GM18502 (cell line): ENCODE data around the gene OR2T27.
"Not testable (repeated sequence)": the region's sequence is repeated elsewhere in the genome, so short reads cannot be mapped to it uniquely, and the experiment has no call there.

Source experiments
- ATAC-seq: cut with Tn5 transposase; IDR thresholded peaks from one replicate; pipeline ENCODE4 v1.9.1; 2021; ENCODE audit warnings: mild to moderate bottlenecking; ENCODE audit not compliant: unreplicated experiment, poor library complexity

The OR2T27 gene

DNA sequence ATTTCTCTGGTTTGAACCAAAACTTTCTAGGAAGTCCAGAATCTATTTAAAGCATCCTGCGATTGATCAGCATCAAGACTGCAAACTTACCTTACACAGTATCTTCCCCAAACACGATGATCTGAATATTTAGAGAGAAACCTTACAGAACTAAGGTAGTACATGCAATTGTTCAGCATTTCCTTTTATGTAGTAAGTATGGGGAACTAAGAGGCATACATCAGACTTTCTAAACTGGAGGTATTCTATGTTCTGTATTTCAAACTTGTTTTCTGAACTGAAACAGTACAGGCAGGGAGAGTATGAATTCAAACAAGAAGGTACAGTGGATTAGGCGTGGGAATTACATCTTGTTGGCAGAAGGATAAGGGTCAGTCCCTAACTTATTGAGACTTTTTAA, at the start of gene OR2T27:
TSS of gene OR2T27 (minus strand) at position 175 of the 400 bp plus-strand sequence. CDS start 4,644 bp downstream, outside the sequence.
- peak; percentile 56 for ATAC-seq

GRCh38 chr1:248704606-248705005, 49.3 kb upstream of the OR2T27 start:
- no peak for ATAC-seq

DNA sequence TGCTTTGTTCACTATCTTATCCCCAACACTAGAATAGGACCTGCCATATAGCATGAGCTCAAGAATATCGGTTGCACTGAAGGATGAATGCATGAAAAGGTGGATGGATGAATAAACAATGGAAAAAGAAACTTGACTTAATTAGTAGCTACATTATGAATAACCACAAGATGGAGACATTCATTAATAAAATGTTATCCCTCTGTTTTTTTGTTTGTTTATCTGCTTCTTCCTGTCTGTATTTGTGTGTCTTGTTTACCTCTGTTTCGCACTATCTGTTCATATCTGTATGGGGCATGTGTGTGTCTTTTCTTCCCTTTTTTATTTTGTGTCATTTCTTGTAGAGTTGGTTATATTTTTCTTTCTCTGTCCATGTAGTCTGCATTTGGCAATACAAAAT, 48.3 kb upstream of the OR2T27 start:
- ATAC-seq, result no peak

- no peak for ATAC-seq
These were observed 47.4 kb upstream of the OR2T27 start, which contains the start of gene OR14I1 for GRCh38 chr1:248702714-248703113. OR14I1 (minus strand) TSS chr1:248702766.

DNA sequence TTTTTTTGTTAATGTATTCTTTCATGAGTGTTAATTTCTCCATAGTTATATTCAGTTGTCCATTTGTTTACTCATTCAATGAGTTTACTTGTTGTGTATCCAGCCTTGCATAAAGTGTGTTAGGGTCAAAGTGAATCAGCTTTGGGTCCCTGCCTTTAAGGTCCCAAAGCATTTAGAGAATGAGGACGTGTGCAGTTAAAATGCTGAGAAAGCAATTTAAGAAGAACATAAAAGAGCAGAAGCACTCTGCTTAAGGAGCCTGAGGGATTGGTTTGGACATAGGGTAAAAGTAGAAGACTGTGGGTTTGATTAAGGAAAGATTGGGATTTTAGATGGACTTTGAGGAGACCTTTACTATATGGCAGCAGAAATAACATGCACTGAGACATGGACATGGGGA, 43.8 kb upstream of the OR2T27 start:
- no peak for ATAC-seq

GRCh38 chr1:248697907-248698306, 42.6 kb upstream of the OR2T27 start:
- no peak for ATAC-seq

DNA sequence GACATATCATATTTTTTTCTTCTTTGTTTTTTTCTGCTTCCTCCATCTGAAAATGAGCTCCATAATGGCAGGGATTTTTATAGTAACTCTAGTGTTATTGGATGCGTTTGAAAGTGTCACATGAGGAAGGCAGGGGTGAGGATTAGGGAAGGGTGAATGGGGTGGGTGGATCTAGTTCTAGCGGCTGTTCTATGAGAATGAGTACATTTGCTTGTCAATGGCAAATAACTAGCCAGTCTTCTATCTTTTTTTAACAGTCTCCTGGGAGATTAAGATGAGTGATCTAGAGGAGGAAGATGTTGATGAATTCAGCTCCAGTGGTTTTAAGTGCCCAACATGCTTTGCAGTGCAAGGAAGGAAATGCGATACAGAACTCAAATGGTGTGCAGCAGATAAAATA, 41.4 kb upstream of the OR2T27 start:
- ATAC-seq, result no peak

- peak; percentile 67 for ATAC-seq
These were observed 40.9 kb upstream of the OR2T27 start for GRCh38 chr1:248696261-248696660.

DNA sequence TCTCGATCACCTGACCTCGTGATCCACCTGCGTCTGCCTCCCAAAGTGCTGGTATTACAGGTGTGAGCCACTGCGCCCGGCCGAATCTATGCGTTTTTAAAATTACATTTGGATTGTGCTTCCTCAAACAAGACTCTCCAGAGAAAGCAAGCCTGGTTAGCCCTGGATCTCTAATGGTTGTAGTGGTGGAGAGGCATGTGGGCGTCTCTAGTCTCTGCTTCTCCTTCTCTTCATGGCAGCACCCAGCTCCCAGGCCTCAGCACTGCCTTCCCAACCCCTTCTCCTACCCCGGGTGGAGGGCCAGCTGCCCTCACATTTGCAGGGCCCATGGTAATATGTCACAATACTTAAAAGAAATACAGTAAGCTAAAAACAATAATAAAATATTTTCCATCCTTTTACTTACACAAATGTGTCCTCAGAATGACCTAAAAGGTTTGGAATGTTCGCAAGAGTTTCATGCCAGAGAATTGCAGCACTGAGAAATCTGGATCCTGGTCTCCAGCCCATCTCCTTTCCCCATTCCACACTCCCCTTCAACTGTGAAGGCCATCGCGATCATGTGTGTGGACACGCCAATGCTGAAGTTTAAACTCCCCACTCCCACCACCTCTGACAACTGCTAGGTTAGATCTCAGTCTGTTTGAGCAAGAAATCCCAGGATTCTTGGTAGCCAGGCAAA, 40.3 kb upstream of the OR2T27 start:
- no peak for ATAC-seq

- ATAC-seq, result no peak
These were observed 36.3 kb upstream of the OR2T27 start for GRCh38 chr1:248691567-248692155.

DNA sequence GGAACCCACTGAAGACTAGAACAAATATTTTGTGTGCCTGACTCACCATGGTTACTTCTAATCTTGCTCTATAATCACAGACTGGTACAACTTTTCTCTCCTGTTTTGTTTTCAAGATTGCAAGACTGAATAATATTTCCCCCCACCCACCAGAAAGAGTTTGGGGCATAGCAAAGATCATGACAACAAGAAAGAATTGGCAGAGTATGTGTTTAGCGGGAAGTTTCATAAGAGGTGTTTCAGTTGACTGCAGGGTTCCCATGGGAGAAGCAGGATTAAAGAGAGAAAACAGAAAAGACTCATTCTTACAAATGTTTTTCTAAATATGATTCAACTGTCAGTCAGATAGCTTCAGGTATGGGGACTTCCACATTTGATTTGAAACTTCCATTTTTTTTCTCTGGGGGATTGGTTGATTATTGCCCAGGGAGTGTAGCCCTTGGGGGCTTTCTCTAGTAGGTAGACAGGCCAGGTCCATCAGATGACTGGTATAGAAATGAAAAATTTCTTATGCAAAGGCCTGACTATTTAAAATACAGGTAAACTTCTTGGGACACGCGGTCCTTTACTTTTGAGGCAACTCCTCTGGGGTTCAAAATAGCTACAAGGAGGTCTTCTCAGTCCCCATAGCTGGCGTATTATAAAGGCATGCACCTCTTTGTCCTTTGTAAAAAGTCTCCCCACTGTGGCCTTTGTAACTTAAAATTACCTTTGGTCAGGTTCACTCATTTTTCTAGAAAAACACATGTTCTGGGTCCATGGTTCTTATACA, 33.4 kb upstream of the OR2T27 start:
- ATAC-seq, result peak; percentile 76

- peak; percentile 85 for ATAC-seq
These were observed 31.5 kb upstream of the OR2T27 start for GRCh38 chr1:248686815-248687214.

- ATAC-seq, result no peak
These were observed 26.3 kb upstream of the OR2T27 start for GRCh38 chr1:248681651-248682050.

- ATAC-seq, result no peak
These were observed 14.7 kb upstream of the OR2T27 start for GRCh38 chr1:248670003-248670402.

- ATAC-seq, result peak; percentile 97
These were observed 8.4 kb upstream of the OR2T27 start for GRCh38 chr1:248663453-248664328.

DNA sequence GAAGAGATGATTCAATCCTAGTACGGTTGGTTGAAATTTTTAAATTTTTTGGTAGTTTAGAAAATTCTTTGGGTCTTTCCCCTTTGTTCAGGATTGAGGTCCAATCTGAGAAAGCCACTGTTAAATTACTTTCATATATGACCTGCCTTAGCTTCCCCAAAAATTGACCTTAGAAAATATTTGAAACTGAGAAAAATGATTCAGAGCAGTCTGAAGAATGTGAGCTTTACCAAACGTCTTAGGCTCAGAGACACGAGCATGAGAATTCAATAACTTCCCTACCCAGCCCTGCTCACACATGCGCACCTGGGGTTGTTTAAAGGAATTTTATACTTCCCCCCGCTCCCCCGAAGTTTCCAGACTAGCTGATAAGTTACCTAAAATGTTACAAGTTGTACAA, 1.5 kb upstream of the OR2T27 start:
- peak; percentile 59 for ATAC-seq

- not testable (repeated sequence) for ATAC-seq
These were observed 6.4 kb downstream of the OR2T27 start for GRCh38 chr1:248648770-248649536.

DNA sequence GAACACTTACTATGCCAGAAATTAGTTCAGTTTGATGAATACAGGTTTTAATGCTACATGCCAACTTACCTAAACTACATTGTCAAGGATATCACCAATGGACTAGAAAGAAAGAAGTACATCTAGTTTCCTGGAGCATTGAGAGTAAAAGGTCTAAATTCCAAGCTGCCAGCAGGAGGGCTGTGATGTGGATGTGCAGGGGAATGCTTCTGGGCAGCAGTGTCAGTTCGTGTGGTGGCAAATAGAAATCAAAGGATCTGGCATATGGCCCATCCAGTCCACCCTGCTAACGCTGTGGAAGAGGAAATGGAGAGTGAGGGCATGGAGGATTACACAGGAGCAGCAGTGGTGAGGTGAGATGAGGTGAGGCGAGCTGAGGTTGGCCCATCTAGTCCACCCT, 10.2 kb downstream of the OR2T27 start, which contains the start of gene OR2T35:
TSS of gene OR2T35 (minus strand) at position 101 of the 400 bp plus-strand sequence. CDS start 6,020 bp downstream, outside the sequence.
- ATAC-seq, result not testable (repeated sequence)

DNA sequence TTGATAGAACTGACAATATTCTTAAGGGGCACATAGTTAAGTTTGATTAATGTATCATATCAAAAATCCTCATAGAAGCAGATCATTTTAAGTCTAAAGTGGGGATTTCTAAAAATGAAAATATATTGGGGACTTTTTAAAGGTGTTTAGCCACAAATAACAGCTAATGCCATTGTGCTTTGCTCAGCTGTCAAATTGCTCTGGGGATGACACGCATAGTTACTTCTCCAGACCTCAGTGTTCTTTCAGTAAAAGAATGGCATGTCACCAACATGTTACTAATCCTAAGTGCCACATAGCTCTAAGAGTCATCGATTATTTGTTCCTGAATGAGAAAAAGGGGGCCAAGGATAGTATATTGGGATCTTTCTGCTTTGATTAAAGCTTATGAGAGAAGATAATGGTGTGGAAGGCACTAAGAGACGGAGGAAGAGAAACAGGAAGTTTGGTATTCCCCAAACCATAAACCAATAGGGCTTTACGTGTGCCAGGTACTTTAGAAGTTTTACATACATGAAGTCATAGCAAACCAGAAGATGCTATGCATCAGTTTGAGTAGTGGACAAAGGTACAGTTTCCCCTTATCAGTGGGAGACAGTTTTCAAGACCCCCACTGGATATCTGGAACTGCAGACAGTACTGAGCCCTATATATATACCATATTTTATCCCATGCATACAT, 12.2 kb downstream of the OR2T27 start:
- ATAC-seq, result peak; percentile 73
